GM12864 (cell line): ENCODE measurements around the gene LRRFIP1.

Experiments used
- DNase-seq: peaks from one replicate; pipeline ENCODE4 v3.0.0-alpha.2; 2011; ENCODE audit warnings: low read depth
- H3K4me3 ChIP-seq: 2 replicates; pipeline ENCODE4 v1.5.1; 2011; ENCODE audit warnings: mild to moderate bottlenecking, low read depth, low read length, control low read depth
- CTCF ChIP-seq: IDR thresholded peaks from 2 replicates; pipeline ENCODE4 v1.5.1; 2011; ENCODE audit warnings: low read depth, mild to moderate bottlenecking, moderate library complexity, low read length, control low read depth, inconsistent platforms; ENCODE audit errors: missing control alignments

Gene LRRFIP1

DNA sequence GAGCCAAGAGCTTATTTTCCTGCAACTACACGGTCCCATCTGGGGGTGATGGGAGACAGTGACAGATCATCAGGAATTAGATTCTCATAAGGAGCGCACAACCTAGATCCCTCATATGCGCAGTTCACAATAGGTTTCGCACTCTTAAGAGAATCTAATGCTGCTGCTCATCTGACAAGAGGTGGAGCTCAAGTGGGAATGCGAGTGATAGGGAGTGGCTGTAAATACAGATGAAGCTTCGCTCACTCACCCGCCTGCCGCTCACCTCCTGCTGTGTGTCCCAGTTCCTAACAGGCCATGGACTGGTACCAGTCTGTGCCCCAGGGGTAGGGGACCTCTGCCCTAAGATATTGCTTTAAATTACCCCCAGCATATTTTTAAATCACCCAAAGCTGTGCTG lies 10.8 kb downstream of the LRRFIP1 start:
- no peak for TF ChIP-seq CTCF
- H3K4me3 ChIP-seq: no peak overlapping the region
- no peak for DNase-seq

DNA sequence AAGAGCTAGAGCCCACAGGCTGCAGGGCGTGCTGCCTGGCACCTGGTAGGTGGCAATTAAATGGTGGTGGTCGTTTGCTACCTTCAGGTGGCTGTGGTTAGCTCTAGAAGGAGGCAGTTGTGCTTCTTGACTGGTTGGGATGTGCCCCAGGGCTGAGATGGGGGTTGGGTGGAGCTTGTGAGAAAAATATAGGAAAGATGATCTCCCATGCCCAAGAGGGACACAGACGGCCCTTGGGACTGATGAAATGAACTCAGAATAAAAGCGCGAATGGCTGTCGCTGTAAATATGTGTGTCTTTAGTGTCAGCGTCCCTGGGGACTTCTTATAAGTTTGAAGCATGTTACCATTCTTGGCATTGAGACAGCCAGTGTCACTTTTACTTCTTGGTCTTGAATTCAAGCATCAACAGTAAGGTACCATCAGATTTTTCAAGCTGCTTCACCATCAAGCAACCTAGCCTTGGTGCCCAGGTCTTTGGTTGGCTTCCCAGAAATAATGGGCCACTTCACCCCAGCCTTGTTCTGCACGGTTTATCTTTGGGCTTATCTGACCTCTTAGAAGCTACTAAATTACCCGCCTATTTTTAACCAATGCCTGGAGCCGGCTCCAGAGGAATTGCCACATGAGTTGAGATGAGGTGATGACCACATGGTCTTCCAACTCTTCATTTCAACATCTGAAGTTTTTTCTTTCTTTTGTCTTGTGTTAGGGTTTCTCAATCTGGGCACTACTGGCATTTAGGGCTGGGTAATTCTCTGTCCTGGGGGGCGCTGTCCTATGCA lies 11.9 kb downstream of the LRRFIP1 start:
- no peak for TF ChIP-seq CTCF
- no peak for DNase-seq
- H3K4me3 ChIP-seq: no peak overlapping the region

DNA sequence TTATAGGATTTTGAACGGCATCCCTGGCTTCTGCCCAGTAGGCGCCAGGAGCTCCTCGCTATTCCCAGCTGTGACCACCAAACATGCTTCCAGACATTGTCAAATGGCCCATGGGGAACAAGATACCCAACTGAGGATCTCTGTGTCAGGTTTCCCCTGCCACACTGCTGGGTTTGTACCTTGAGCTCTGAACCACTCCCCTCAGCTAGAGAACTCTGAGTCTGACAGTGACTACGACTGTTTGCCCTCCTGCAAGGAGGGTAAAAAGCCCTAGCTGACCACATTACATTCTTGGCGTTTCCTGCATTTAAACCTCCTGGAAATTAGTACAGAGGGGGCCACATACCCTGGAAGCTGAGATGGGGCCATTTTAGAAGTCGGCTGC lies 12.4 kb downstream of the LRRFIP1 start:
- no peak overlapping the region for H3K4me3 ChIP-seq
- no peak for TF ChIP-seq CTCF
- DNase-seq: no peak

DNA sequence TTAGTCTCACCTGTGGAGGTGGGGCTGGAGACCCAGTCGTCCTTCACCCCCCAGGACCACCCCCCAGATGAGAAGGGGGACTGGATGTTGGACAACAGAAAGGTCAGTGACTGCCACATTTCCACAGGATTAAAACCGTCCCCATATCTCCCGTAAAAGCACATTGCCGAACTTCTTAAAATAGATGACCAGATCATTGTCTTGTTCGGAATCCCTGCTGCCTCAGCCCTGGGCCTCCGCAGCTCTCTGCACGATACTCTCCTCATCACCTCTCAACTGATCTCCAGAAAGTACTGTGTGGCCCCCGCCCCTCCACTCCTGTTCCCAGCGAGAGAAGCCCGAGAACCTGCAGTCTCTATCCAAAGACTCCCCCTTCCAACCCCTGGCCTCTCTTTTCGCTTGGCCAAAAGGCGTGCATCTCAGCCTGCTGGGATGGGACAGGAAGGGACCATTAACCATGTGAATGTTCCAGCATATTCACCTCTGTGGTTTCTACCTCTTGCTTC lies 13.2 kb downstream of the LRRFIP1 start:
- DNase-seq: no peak
- no peak for TF ChIP-seq CTCF
- H3K4me3 ChIP-seq: no peak overlapping the region

DNA sequence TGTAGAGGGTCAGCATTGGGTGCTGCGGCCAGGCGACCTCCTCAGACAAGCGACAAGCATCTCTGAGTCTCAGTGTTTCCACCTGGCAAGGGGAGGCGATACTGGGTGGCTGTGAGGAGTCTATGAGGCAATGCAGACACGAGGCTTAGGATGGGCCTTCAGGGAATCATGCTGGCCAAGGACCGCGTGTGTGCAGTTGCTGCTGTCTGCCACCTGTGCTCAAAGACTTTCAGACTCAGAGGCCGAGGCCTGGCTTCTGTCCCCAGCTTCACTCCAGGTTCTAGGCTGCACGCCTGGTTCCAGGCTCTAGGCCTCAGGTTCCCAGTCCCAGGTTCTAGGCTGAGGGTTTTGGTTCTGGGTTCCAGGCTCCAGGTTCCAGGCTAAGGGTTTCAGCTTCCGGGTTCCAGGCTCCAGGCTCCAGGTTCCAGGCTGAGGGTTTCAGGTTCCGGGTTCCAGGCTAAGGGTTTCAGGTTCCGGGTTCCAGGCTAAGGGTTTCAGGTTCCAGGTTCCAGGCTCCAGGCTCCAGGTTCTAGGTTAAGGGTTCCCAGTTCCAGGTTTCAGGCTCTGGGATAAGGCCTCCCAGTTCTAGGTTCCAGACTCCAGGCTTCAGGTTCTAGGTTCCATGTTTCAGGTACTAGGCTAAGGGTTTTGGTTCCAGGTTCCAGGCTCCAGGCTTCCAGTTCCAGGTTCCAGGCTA lies 14.8 kb downstream of the LRRFIP1 start:
- no peak for DNase-seq
- no peak for TF ChIP-seq CTCF
- no peak overlapping the region for H3K4me3 ChIP-seq

DNA sequence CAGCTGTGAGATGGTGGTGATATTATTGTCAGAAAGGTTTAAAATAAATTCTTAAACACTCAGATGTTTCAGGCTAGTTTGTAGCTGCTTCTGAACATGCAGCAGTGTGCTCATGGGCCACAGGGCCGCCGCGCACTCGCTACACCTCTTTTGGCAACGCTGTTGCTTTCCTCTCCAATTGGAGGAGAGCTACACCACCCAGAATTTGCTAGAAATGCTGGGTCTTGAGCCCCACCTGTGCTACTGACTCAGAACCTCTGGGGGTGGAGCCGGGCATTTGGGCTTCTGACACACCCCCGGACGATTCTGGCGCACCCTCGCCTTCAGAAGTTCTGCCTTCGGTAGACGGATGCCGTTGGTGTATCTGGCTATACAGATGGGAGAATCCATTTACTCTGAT lies 15.7 kb downstream of the LRRFIP1 start:
- no peak overlapping the region for H3K4me3 ChIP-seq
- no peak for TF ChIP-seq CTCF
- no peak for DNase-seq
